ENCODE results near the gene ANKRD16.
"Not testable (repeated sequence)": the region's sequence is repeated elsewhere in the genome, so short reads cannot be mapped to it uniquely, and the experiment has no call there.

ANKRD16 gene

GRCh38 chr10:5830629-5831445 is 58.9 kb downstream of the ANKRD16 start:
- peak; percentile 51 for DNase-seq (ENCODE audit: low read depth)

GRCh38 chr10:5829267-5829666 is 60.4 kb downstream of the ANKRD16 start:
- DNase-seq (ENCODE audit: low read depth): no peak
- no peak for TF ChIP-seq CTCF (IDR thresholded peaks at IDR 0.05; ENCODE audit: insufficient read depth, low read depth, low read length, missing control alignments)
- H3K4me3 ChIP-seq (ENCODE audit: low read depth, low read length): no peak overlapping the region

More at GRCh38 chr10:5830629-5831445, 58.9 kb downstream of the ANKRD16 start:
- no peak overlapping the region for H3K4me3 ChIP-seq (ENCODE audit: low read depth, low read length)
- TF ChIP-seq CTCF (IDR thresholded peaks at IDR 0.05; ENCODE audit: insufficient read depth, low read depth, low read length, missing control alignments): no peak

- TF ChIP-seq CTCF (IDR thresholded peaks at IDR 0.05; ENCODE audit: insufficient read depth, low read depth, low read length, missing control alignments): no peak
- H3K4me3 ChIP-seq (ENCODE audit: low read depth, low read length): no peak overlapping the region
- DNase-seq (ENCODE audit: low read depth): no peak
Observed at GRCh38 chr10:5828725-5829124, 61.0 kb downstream of the ANKRD16 start.

- TF ChIP-seq CTCF (IDR thresholded peaks at IDR 0.05; ENCODE audit: insufficient read depth, low read depth, low read length, missing control alignments): no peak
- no peak for DNase-seq (ENCODE audit: low read depth)
Observed at GRCh38 chr10:5827841-5828240, 61.9 kb downstream of the ANKRD16 start.

GRCh38 chr10:5826511-5826910 is 63.2 kb downstream of the ANKRD16 start:
- DNase-seq (ENCODE audit: low read depth): not testable (repeated sequence)

More at GRCh38 chr10:5827841-5828240, 61.9 kb downstream of the ANKRD16 start:
- no peak overlapping the region for H3K4me3 ChIP-seq (ENCODE audit: low read depth, low read length)

GRCh38 chr10:5818894-5819293 is 70.8 kb downstream of the ANKRD16 start:
- DNase-seq (ENCODE audit: low read depth): peak; percentile 75
- TF ChIP-seq CTCF (IDR thresholded peaks at IDR 0.05; ENCODE audit: insufficient read depth, low read depth, low read length, missing control alignments): no peak
- no peak overlapping the region for H3K4me3 ChIP-seq (ENCODE audit: low read depth, low read length)

More at GRCh38 chr10:5826511-5826910, 63.2 kb downstream of the ANKRD16 start:
- not testable (repeated sequence) for H3K4me3 ChIP-seq (ENCODE audit: low read depth, low read length)

- DNase-seq (ENCODE audit: low read depth): no peak
- TF ChIP-seq CTCF (IDR thresholded peaks at IDR 0.05; ENCODE audit: insufficient read depth, low read depth, low read length, missing control alignments): no peak
- no peak overlapping the region for H3K4me3 ChIP-seq (ENCODE audit: low read depth, low read length)
Observed at GRCh38 chr10:5818048-5818331, 71.7 kb downstream of the ANKRD16 start.

All from GM12865 (cell line).